ENCODE data around the gene NPTX1.
A peak's percentile ranks its signal among the peaks of the same experiment; 100 is the strongest.

GRCh38 chr17:80426671-80427326, 49.6 kb downstream of the NPTX1 start:
- TF ChIP-seq CTCF (IDR thresholded peaks at IDR 0.05) (peak; percentile 94 to 98 (median 97)), POLR2AphosphoS5 (IDR thresholded peaks at IDR 0.05) (no peak)
